Neural progenitor cell (in vitro differentiated cells): ENCODE results near the gene RNU7-1.

Experiments used
- EZH2 ChIP-seq: fragments of 200-600 bp; sonication (generic); IDR thresholded peaks from 2 replicates; pipeline ENCODE4 v1.6.1; 2017; ENCODE audit warnings: antibody characterized with exemption, mild to moderate bottlenecking, moderate library complexity
- TF ChIP-seq, protein P1 (sequence below): fragments of 200-600 bp; sonication (generic); IDR thresholded peaks from 2 replicates; pipeline ENCODE4 v1.5.1; 2017; ENCODE audit warnings: antibody characterized with exemption, mild to moderate bottlenecking

DNA sequence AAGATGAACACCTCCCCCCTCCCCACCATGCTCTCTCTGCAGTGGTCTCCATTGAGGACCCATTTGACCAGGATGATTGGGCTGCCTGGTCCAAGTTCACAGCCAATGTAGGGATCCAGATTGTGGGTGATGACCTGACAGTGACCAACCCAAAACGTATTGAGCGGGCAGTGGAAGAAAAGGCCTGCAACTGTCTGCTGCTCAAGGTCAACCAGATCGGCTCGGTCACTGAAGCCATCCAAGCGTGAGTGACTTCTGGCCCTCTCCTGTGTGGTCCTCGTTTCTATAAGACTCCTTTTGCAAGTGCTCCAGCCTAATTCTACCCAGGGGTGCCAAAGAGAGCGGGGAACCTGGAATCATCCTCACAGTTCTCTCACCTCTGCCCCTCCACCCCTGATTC, 22.1 kb upstream of the RNU7-1 start:
- TF ChIP-seq, protein P1, sequence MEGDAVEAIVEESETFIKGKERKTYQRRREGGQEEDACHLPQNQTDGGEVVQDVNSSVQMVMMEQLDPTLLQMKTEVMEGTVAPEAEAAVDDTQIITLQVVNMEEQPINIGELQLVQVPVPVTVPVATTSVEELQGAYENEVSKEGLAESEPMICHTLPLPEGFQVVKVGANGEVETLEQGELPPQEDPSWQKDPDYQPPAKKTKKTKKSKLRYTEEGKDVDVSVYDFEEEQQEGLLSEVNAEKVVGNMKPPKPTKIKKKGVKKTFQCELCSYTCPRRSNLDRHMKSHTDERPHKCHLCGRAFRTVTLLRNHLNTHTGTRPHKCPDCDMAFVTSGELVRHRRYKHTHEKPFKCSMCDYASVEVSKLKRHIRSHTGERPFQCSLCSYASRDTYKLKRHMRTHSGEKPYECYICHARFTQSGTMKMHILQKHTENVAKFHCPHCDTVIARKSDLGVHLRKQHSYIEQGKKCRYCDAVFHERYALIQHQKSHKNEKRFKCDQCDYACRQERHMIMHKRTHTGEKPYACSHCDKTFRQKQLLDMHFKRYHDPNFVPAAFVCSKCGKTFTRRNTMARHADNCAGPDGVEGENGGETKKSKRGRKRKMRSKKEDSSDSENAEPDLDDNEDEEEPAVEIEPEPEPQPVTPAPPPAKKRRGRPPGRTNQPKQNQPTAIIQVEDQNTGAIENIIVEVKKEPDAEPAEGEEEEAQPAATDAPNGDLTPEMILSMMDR, result no peak
- TF ChIP-seq EZH2, result no peak
